H1 (cell line): Measurements from ENCODE around the gene NBAS. TPM values are rescaled to one million over a fixed set of nuclear protein-coding genes. Genes with fewer than 3 reads are reported as not detected.

ENCODE experiments used
- CTCF ChIA-PET: fragments of 300-600 bp; sonication (Branson Sonifier 250); formaldehyde crosslinking; loops from one replicate; lab custom pipeline; 2021; ENCODE audit not compliant: partially characterized antibody; lab: Charles Lee
- POLR2A ChIA-PET: fragments of 300-600 bp; sonication (Branson Sonifier 250); formaldehyde crosslinking; loops from one replicate; lab custom pipeline; 2021; ENCODE audit warnings: inconsistent platforms; ENCODE audit not compliant: partially characterized antibody; lab: Charles Lee
- DNase-seq, 2 experiments: peaks; one replicate each; pipeline versions ENCODE4 v3.0.0 to v3.0.0-alpha.2; 2010 to 2022; ENCODE audit warnings: low spot score in 2 of 2, low read depth in 1 of 2, mixed read lengths in 1 of 2
- FAIRE-seq: peaks from 2 replicates; lab custom pipeline; 2011; peaks lifted over from hg19 to GRCh38; lab: Jason Lieb, UNC
- H2AFZ ChIP-seq: 2 replicates; pipeline ENCODE4 v1.8.1; 2012; ENCODE audit warnings: low read length, inconsistent platforms
- H2AK5ac ChIP-seq: 2 replicates; pipeline ENCODE4 v1.6.1; 2013; ENCODE audit warnings: low read depth, low read length
- H2BK120ac ChIP-seq: replicated peaks from 2 replicates; pipeline ENCODE3; 2013; ENCODE audit warnings: low read depth, low read length, inconsistent platforms
- H2BK12ac ChIP-seq: 2 replicates; pipeline ENCODE4 v1.6.1; 2013; ENCODE audit warnings: low read depth, low read length
- H2BK15ac ChIP-seq: 2 replicates; pipeline ENCODE4 v1.6.1; 2013; ENCODE audit warnings: low read length
- H2BK20ac ChIP-seq: 2 replicates; pipeline ENCODE4 v1.6.1; 2013; ENCODE audit warnings: low read length
- H2BK5ac ChIP-seq: 2 replicates; pipeline ENCODE4 v1.6.1; 2013; ENCODE audit warnings: low read depth, low read length
- H3K14ac ChIP-seq: 2 replicates; pipeline ENCODE4 v1.6.1; 2013; ENCODE audit warnings: inconsistent platforms; ENCODE audit not compliant: insufficient read length
- H3K18ac ChIP-seq: 2 replicates; pipeline ENCODE4 v1.6.1; 2013; ENCODE audit warnings: low read length; ENCODE audit errors: extremely low read depth
- H3K23ac ChIP-seq: 2 replicates; pipeline ENCODE4 v1.6.1; 2013; ENCODE audit warnings: inconsistent platforms; ENCODE audit not compliant: insufficient read length
- H3K23me2 ChIP-seq: 2 replicates; pipeline ENCODE4 v1.6.1; 2013; ENCODE audit warnings: low read depth, low read length
- H3K27ac ChIP-seq: 2 replicates; pipeline ENCODE4 v1.6.1; 2011; ENCODE audit warnings: low read depth, low read length, inconsistent platforms
- H3K27me3 ChIP-seq, 4 experiments: replicated peaks in 1 of 4; 1 replicate in 1 of 4; 2 replicates in 3 of 4; pipeline versions ENCODE4 v1.6.1 to v1.8.1; 2011 to 2013; ENCODE audit warnings: low read length in 3 of 4, mild to moderate bottlenecking in 3 of 4, inconsistent platforms in 2 of 4, mixed read lengths in 2 of 4, moderate library complexity in 1 of 4; ENCODE audit not compliant: control insufficient read depth in 3 of 4, insufficient read depth in 3 of 4; ENCODE audit errors: extremely low read depth in 1 of 4
- H3K36me3 ChIP-seq, 4 experiments: 2 replicates each; pipeline versions ENCODE4 v1.6.1 to v1.8.1; 2011 to 2013; ENCODE audit warnings: mild to moderate bottlenecking in 4 of 4, low read length in 3 of 4, moderate library complexity in 2 of 4, control low read depth in 1 of 4, inconsistent platforms in 1 of 4; ENCODE audit not compliant: insufficient read depth in 4 of 4, control insufficient read depth in 2 of 4
- H3K4ac ChIP-seq: replicated peaks from 2 replicates; pipeline ENCODE3; 2013; ENCODE audit warnings: low read length, low read depth, mixed read lengths, inconsistent platforms; ENCODE audit not compliant: insufficient read length
- H3K4me1 ChIP-seq, 4 experiments: replicated peaks in 1 of 4; 1 replicate in 1 of 4; 2 replicates in 3 of 4; pipeline versions ENCODE4 v1.6.1 to v1.8.1; 2011 to 2013; ENCODE audit warnings: low read length in 3 of 4, inconsistent platforms in 2 of 4, mixed read lengths in 1 of 4; ENCODE audit not compliant: insufficient read depth in 4 of 4, control insufficient read depth in 3 of 4
- H3K4me2 ChIP-seq, 2 experiments: 2 replicates each; pipeline versions ENCODE4 v1.6.1 to v1.8.1; 2011 to 2013; ENCODE audit warnings: low read depth in 2 of 2, low read length in 2 of 2, control low read depth in 1 of 2, inconsistent platforms in 1 of 2, mild to moderate bottlenecking in 1 of 2; ENCODE audit not compliant: insufficient read depth in 1 of 2
- H3K4me3 ChIP-seq, 4 experiments: fragments of 200-600, 300-600 bp in 1 of 4; sonication (generic), shearing (Covaris generic), sonication (Bioruptor Twin) in 1 of 4; 2 replicates each; pipeline versions ENCODE4 v1.5.1 to v1.8.1; 2011 to 2016; ENCODE audit warnings: low read length in 4 of 4, low read depth in 3 of 4, control low read depth in 2 of 4, inconsistent platforms in 2 of 4, mild to moderate bottlenecking in 2 of 4, mixed read lengths in 1 of 4, moderate library complexity in 1 of 4; ENCODE audit not compliant: insufficient read depth in 2 of 4; ENCODE audit errors: extremely low read depth in 1 of 4
- H3K56ac ChIP-seq: replicated peaks from 2 replicates; pipeline ENCODE3; 2013; ENCODE audit warnings: low read depth, mild to moderate bottlenecking, mixed read lengths, low read length, inconsistent platforms; ENCODE audit not compliant: insufficient read length
- H3K79me1 ChIP-seq: 2 replicates; pipeline ENCODE4 v1.6.1; 2013; ENCODE audit warnings: low read depth, low read length, control low read depth
- H3K79me2 ChIP-seq, 2 experiments: 2 replicates each; pipeline versions ENCODE4 v1.6.1 to v1.8.1; 2012 to 2013; ENCODE audit warnings: low read length in 2 of 2, mild to moderate bottlenecking in 2 of 2, inconsistent platforms in 1 of 2; ENCODE audit not compliant: insufficient read depth in 2 of 2, control insufficient read depth in 1 of 2
- H3K9ac ChIP-seq, 4 experiments: replicated peaks in 1 of 4; 1 replicate in 1 of 4; 2 replicates in 3 of 4; pipeline versions ENCODE4 v1.6.1 to v1.8.1; 2011 to 2013; ENCODE audit warnings: low read depth in 3 of 4, low read length in 3 of 4, control low read depth in 2 of 4, mild to moderate bottlenecking in 2 of 4, moderate library complexity in 2 of 4, inconsistent platforms in 1 of 4; ENCODE audit errors: extremely low read depth in 1 of 4
- H3K9me3 ChIP-seq, 2 experiments: 2 replicates each; pipeline versions ENCODE4 v1.6.1 to v1.8.1; 2012 to 2013; ENCODE audit warnings: mild to moderate bottlenecking in 2 of 2, moderate library complexity in 2 of 2, control low read depth in 1 of 2, inconsistent platforms in 1 of 2, low read depth in 1 of 2, low read length in 1 of 2, mixed read lengths in 1 of 2; ENCODE audit not compliant: insufficient read depth in 2 of 2
- H4K20me1 ChIP-seq, 2 experiments: replicated peaks in 1 of 2; 2 replicates each; pipeline versions ENCODE3 to v1.8.1; 2011 to 2013; ENCODE audit warnings: inconsistent platforms in 2 of 2, low read length in 2 of 2, mild to moderate bottlenecking in 1 of 2; ENCODE audit not compliant: insufficient read depth in 2 of 2, control insufficient read depth in 1 of 2
- H4K5ac ChIP-seq: 2 replicates; pipeline ENCODE4 v1.6.1; 2013; ENCODE audit warnings: low read length, low read depth, mixed read lengths, inconsistent platforms; ENCODE audit not compliant: insufficient read length
- H4K8ac ChIP-seq: 2 replicates; pipeline ENCODE4 v1.8.0; 2013; ENCODE audit warnings: mild to moderate bottlenecking, moderate library complexity, low read length, inconsistent platforms; ENCODE audit not compliant: insufficient read depth; ENCODE audit errors: extremely low read depth
- H4K91ac ChIP-seq: replicated peaks from 2 replicates; pipeline ENCODE3; 2013; ENCODE audit warnings: low read length, mixed read lengths, inconsistent platforms; ENCODE audit not compliant: insufficient read length
- ASH2L ChIP-seq: fragments of 200-600, 300-600 bp; sonication (generic); IDR thresholded peaks from one replicate; pipeline ENCODE4 v1.7.1; 2017; ENCODE audit warnings: low read length
- CEBPB ChIP-seq: IDR thresholded peaks from 2 replicates; pipeline ENCODE4 v1.6.1; 2012; ENCODE audit warnings: low read depth, low read length
- CHD2 ChIP-seq: IDR thresholded peaks from 2 replicates; pipeline ENCODE4 v1.6.1; 2012; ENCODE audit warnings: low read length, improper control_type of control experiment
- CREB1 ChIP-seq: IDR thresholded peaks from 2 replicates; pipeline ENCODE4 v1.6.1; 2012; ENCODE audit warnings: inconsistent platforms
- HDAC6 ChIP-seq: IDR thresholded peaks from one replicate; pipeline ENCODE4 v1.7.1; 2012; ENCODE audit warnings: low read depth, mild to moderate bottlenecking, inconsistent platforms, low read length, moderate library complexity
- KDM1A ChIP-seq: fragments of 200-600, 300-600 bp; sonication (generic); IDR thresholded peaks from 2 replicates; pipeline ENCODE4 v1.7.1; 2016; ENCODE audit warnings: mild to moderate bottlenecking, low read length, borderline replicate concordance
- KDM5A ChIP-seq: fragments of 200-600 bp; IDR thresholded peaks from 2 replicates; pipeline ENCODE4 v1.7.1; 2012; ENCODE audit warnings: mild to moderate bottlenecking, low read length, inconsistent platforms, mixed read lengths
- NRF1 ChIP-seq: IDR thresholded peaks from 2 replicates; pipeline ENCODE4 v1.6.1; 2011; ENCODE audit warnings: mild to moderate bottlenecking, low read depth, low read length, improper control_type of control experiment
- PHF8 ChIP-seq: fragments of 200-600 bp; sonication (generic); conservative IDR thresholded peaks from 2 replicates; pipeline ENCODE4 v1.7.1; 2012; ENCODE audit warnings: low read depth, mild to moderate bottlenecking, inconsistent platforms, low read length, moderate library complexity
- RAD21 ChIP-seq, 2 experiments: IDR thresholded peaks in 1 of 2; conservative IDR thresholded peaks in 1 of 2; 2 replicates each; pipeline ENCODE4 v1.6.1; 2011; ENCODE audit warnings: low read depth in 2 of 2, low read length in 2 of 2, improper control_type of control experiment in 1 of 2, inconsistent platforms in 1 of 2, mild to moderate bottlenecking in 1 of 2, moderate library complexity in 1 of 2
- RFX5 ChIP-seq: IDR thresholded peaks from 2 replicates; pipeline ENCODE4 v1.6.1; 2011; ENCODE audit warnings: low read depth, low read length, improper control_type of control experiment, borderline replicate concordance
- SIN3A ChIP-seq, 2 experiments: IDR thresholded peaks in 1 of 2; conservative IDR thresholded peaks in 1 of 2; 2 replicates each; pipeline ENCODE4 v1.6.1; 2011 to 2012; ENCODE audit warnings: low read length in 2 of 2, improper control_type of control experiment in 1 of 2, low read depth in 1 of 2, mild to moderate bottlenecking in 1 of 2
- SIX5 ChIP-seq: IDR thresholded peaks from 2 replicates; pipeline ENCODE4 v1.6.1; 2011; ENCODE audit warnings: mild to moderate bottlenecking, low read depth, low read length
- WGBS, 2 experiments: shearing (Covaris generic) in 1 of 2; methylation state at CpG; one replicate each; pipeline versions ENCODE4 v1.1.6 to v1.1.7; 2013 to 2015; ENCODE audit warnings: low lambda C conversion rate in 2 of 2, mixed read lengths in 2 of 2, inconsistent platforms in 1 of 2, low coverage in 1 of 2, missing lambda C conversion rate in 1 of 2; ENCODE audit not compliant: insufficient replicate concordance in 2 of 2, insufficient coverage in 1 of 2, insufficient read length in 1 of 2; ENCODE audit errors: extremely low coverage in 1 of 2, missing lambda C conversion rate in 1 of 2; 5-methylcytosine and 5-hydroxymethylcytosine counted together
- polyA plus RNA-seq, 7 experiments: library from polyadenylated mRNA; depleted of rRNA in 3 of 7; stranded (reverse) in 5 of 7; unstranded in 2 of 7; fragments of >200 nt in 5 of 7; fragments of 200-250 nt in 2 of 7; gene quantifications; 1 replicate in 5 of 7; 2 replicates in 1 of 7; 4 replicates in 1 of 7; pipeline versions ENCODE4 v1.2.1 to v1.2.3, GENCODE V29; 2011 to 2013; ENCODE audit warnings: missing spikeins in 2 of 7, mixed read lengths in 2 of 7
- total RNA-seq: library from RNA; stranded (reverse); fragmentation: NEBNext Ultra II Directional; extraction: Animal tissue kit (Norgen Biotek cat#: 25700); gene quantifications from 2 replicates; pipeline ENCODE4 v1.2.1, GENCODE V29; 2021
- TF ChIP-seq, protein P1 (sequence below): IDR thresholded peaks from 2 replicates; pipeline ENCODE4 v1.6.1; 2012; ENCODE audit warnings: inconsistent platforms

Gene NBAS
- total and polyA plus RNA-seq, 2 of the 8 experiments (the other 6 are each of a cell fraction or from before 2014, with no cell fraction given) = 19.6 to 34.8 TPM

DNA sequence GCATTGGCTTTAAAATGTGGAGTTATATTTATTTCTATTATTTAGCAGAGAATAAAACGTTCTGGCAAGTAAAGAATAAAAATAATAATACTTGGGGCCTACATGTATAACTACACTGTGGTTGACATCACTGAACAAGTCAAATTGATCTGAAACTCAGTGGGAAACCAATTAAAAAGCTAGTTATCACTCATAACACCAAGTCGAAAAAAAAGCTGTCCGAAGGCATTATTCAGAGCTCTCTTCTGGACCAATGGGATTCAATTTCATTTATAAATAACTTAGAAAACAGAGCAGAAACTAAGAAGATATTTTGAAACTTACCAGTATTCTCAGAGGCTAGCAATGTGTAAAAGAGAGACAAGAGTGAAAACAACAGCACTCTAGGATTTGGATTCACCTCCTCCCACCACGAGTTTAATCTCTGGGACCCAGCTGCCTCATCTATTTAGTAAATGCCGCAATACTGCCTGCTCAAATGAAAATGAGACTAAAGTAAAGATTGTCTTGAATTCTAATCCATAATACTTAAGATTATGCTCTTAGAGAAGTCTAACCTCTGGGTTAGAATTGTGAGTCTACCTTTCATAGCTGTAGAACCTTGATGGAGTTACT, 128.4 kb downstream of the NBAS start:
- H2AFZ ChIP-seq = no peak overlapping the region
- no peak overlapping the region for H2BK20ac ChIP-seq
- H2BK120ac ChIP-seq = no peak overlapping the region
- no peak overlapping the region for H2BK5ac ChIP-seq
- no peak overlapping the region for H3K4me2 ChIP-seq
- no peak overlapping the region for H2AK5ac ChIP-seq
- no peak overlapping the region for H3K14ac ChIP-seq
- H3K56ac ChIP-seq = no peak overlapping the region
- H3K79me1 ChIP-seq = no peaks in the 10 kb centered on the region
- H2BK15ac ChIP-seq = no peak overlapping the region
- no peak for DNase-seq
- H3K9me3 ChIP-seq = no peaks in the 10 kb centered on the region
- H3K9ac ChIP-seq = no peak overlapping the region
- H4K91ac ChIP-seq = no peak overlapping the region
- no peaks in the 10 kb centered on the region for H3K23me2 ChIP-seq
- no peaks in the 10 kb centered on the region for H3K4me1 ChIP-seq
- WGBS, 2 experiments = 90% methylated on average over 5 of the region's 5 CpGs; no CpG with 5 or more reads in 1 of the 2 experiments
- no peak overlapping the region for H3K23ac ChIP-seq
- no peak overlapping the region for H3K27ac ChIP-seq
- H3K4me3 ChIP-seq = no peak overlapping the region
- H3K4ac ChIP-seq = no peak overlapping the region
- no peak overlapping the region for H4K5ac ChIP-seq
- H3K79me2 ChIP-seq = no peaks in the 10 kb centered on the region
- ChIA-PET CTCF (interaction anchor here (1.4 kb wide), 1 partner anchor 145 kb away, joined by 5 read pairs; no protein-coding TSS in a partner anchor), POLR2A (no interaction called here)
- no peak overlapping the region for H3K18ac ChIP-seq
- H3K27me3 ChIP-seq = no peaks in the 10 kb centered on the region
- H4K20me1 ChIP-seq = no peaks in the 10 kb centered on the region
- no peak for FAIRE-seq
- no peak overlapping the region for H4K8ac ChIP-seq
- H2BK12ac ChIP-seq = no peak overlapping the region
- no peaks in the 10 kb centered on the region for H3K36me3 ChIP-seq
- TF ChIP-seq SIX5 = no peak
- no peak for TF ChIP-seq RAD21 (IDR thresholded peaks at IDR 0.05 in 1 of 2, conservative IDR thresholded peaks at IDR 0.05 in 1 of 2; ENCODE audit: low read depth in 2 of 2, low read length in 2 of 2)
- no peak for TF ChIP-seq CHD2
- TF ChIP-seq, protein P1, sequence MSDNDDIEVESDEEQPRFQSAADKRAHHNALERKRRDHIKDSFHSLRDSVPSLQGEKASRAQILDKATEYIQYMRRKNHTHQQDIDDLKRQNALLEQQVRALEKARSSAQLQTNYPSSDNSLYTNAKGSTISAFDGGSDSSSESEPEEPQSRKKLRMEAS = no peak
- TF ChIP-seq KDM5A = no peak
- no peak for TF ChIP-seq KDM1A
- TF ChIP-seq ASH2L = no peak
- TF ChIP-seq CREB1 = no peak
- no peak for TF ChIP-seq NRF1
- TF ChIP-seq RFX5 = no peak
- no peak for TF ChIP-seq PHF8
- no peak for TF ChIP-seq SIN3A (conservative IDR thresholded peaks at IDR 0.05 in 1 of 2, IDR thresholded peaks at IDR 0.05 in 1 of 2; ENCODE audit: low read depth in 1 of 2, low read length in 2 of 2)
- no peak for TF ChIP-seq HDAC6
- no peak for TF ChIP-seq CEBPB
